Uterus (tissue), 2 donors: ENCODE results near the gene EVI5L.

Experiments
- CTCF ChIP-seq, 4 experiments: fragments of 200-600 bp in 2 of 4; fragments of 450-650 bp in 2 of 4; sonication (generic) in 2 of 4; IDR thresholded peaks; one replicate each; pipeline ENCODE4 v1.5.1; 2016 to 2019; ENCODE audit warnings: antibody characterized with exemption in 4 of 4, mild to moderate bottlenecking in 2 of 4, moderate library complexity in 1 of 4
- POLR2A ChIP-seq, 2 donors: fragments of 450-650 bp; IDR thresholded peaks; one replicate each; pipeline ENCODE4 v1.6.1; 2016; ENCODE audit warnings: antibody characterized with exemption in 2 of 2, mild to moderate bottlenecking in 1 of 2, moderate library complexity in 1 of 2

GRCh38 chr19:7859831-7860713, 30.1 kb downstream of the EVI5L start:
- TF ChIP-seq CTCF (IDR thresholded peaks at IDR 0.05) (no peak), POLR2A (IDR thresholded peaks at IDR 0.05) (no peak)
